ENCODE measurements around the gene DOCK7.

The DOCK7 gene

GRCh38 chr1:62599044-62599443 lies 89.1 kb downstream of the DOCK7 start:
- no peaks in the 10 kb centered on the region for H3K9me3 ChIP-seq (ENCODE audit: insufficient read depth, low read depth, low read length)
- H3K9me2 ChIP-seq (replicated peaks; ENCODE audit: low read depth, low read length) = no peaks in the 10 kb centered on the region
- H4K20me1 ChIP-seq (ENCODE audit: insufficient read depth, low read length, poor library complexity, severe bottlenecking) = no peaks in the 10 kb centered on the region
- H3K4me2 ChIP-seq (ENCODE audit: low read depth, low read length, poor library complexity, severe bottlenecking) = no peak overlapping the region
- H3K27me3 ChIP-seq (ENCODE audit: insufficient read depth, low read length, poor library complexity, severe bottlenecking) = no peaks in the 10 kb centered on the region
- H3K4me1 ChIP-seq (ENCODE audit: insufficient read depth, low read length, poor library complexity, severe bottlenecking) = no peaks in the 10 kb centered on the region
- no peak for TF ChIP-seq EZH2phosphoT487 (IDR thresholded peaks at IDR 0.05; ENCODE audit: borderline replicate concordance)
- no peak for TF ChIP-seq CTCF (conservative IDR thresholded peaks at IDR 0.05; ENCODE audit: low read length)
- no peaks in the 10 kb centered on the region for H3K79me2 ChIP-seq (ENCODE audit: insufficient read depth, low read length)
- H3K4me3 ChIP-seq (ENCODE audit: low read length, poor library complexity, severe bottlenecking) = no peak overlapping the region
- H2AFZ ChIP-seq (ENCODE audit: low read length) = no peak overlapping the region
- H3K9ac ChIP-seq (ENCODE audit: low read depth, low read length, poor library complexity, severe bottlenecking) = no peak overlapping the region
- no peaks in the 10 kb centered on the region for H3F3A ChIP-seq (ENCODE audit: low read depth)
- no peaks in the 10 kb centered on the region; the same call in 1 of the 2 replicates for H3K36me3 ChIP-seq (ENCODE audit: insufficient read depth, low read length)

- TF ChIP-seq EZH2phosphoT487 (IDR thresholded peaks at IDR 0.05; ENCODE audit: borderline replicate concordance) = no peak
- TF ChIP-seq CTCF (conservative IDR thresholded peaks at IDR 0.05; ENCODE audit: low read length) = no peak
- Histone ChIP-seq H3K36me3 (ENCODE audit: insufficient read depth, low read length) (no peaks in the 10 kb centered on the region; the same call in 1 of the 2 replicates), H3K27me3 (ENCODE audit: insufficient read depth, low read length, poor library complexity, severe bottlenecking) (no peaks in the 10 kb centered on the region), H3F3A (ENCODE audit: low read depth) (no peaks in the 10 kb centered on the region), H4K20me1 (ENCODE audit: insufficient read depth, low read length, poor library complexity, severe bottlenecking) (no peaks in the 10 kb centered on the region), H3K9me3 (ENCODE audit: insufficient read depth, low read depth, low read length) (no peaks in the 10 kb centered on the region), H3K4me1 (ENCODE audit: insufficient read depth, low read length, poor library complexity, severe bottlenecking) (no peaks in the 10 kb centered on the region), H3K4me2 (ENCODE audit: low read depth, low read length, poor library complexity, severe bottlenecking) (no peak within 1 kb of the TSS), H3K4me3 (ENCODE audit: low read length, poor library complexity, severe bottlenecking) (no peak within 1 kb of the TSS), H3K79me2 (ENCODE audit: insufficient read depth, low read length) (no peaks in the 10 kb centered on the region), H3K9me2 (replicated peaks; ENCODE audit: low read depth, low read length) (no peaks in the 10 kb centered on the region), H3K9ac (ENCODE audit: low read depth, low read length, poor library complexity, severe bottlenecking) (no peak within 1 kb of the TSS), H2AFZ (ENCODE audit: low read length) (no peak within 1 kb of the TSS)
These were observed 90.9 kb downstream of the DOCK7 start, which contains the start of gene ANGPTL3 for GRCh38 chr1:62597281-62597680. ANGPTL3 (plus strand) TSS chr1:62597520; CDS start chr1:62597567, 47 bp downstream.

- TF ChIP-seq EZH2phosphoT487 (IDR thresholded peaks at IDR 0.05; ENCODE audit: borderline replicate concordance) (no peak), CTCF (conservative IDR thresholded peaks at IDR 0.05; ENCODE audit: low read length) (no peak)
- Histone ChIP-seq H3K9me3 (ENCODE audit: insufficient read depth, low read depth, low read length) (no peaks in the 10 kb centered on the region), H3K36me3 (ENCODE audit: insufficient read depth, low read length) (no peaks in the 10 kb centered on the region; the same call in 1 of the 2 replicates), H3K27me3 (ENCODE audit: insufficient read depth, low read length, poor library complexity, severe bottlenecking) (no peaks in the 10 kb centered on the region), H3K9me2 (replicated peaks; ENCODE audit: low read depth, low read length) (no peaks in the 10 kb centered on the region), H3K4me1 (ENCODE audit: insufficient read depth, low read length, poor library complexity, severe bottlenecking) (no peaks in the 10 kb centered on the region), H3K79me2 (ENCODE audit: insufficient read depth, low read length) (no peaks in the 10 kb centered on the region), H3F3A (ENCODE audit: low read depth) (no peaks in the 10 kb centered on the region), H3K9ac (ENCODE audit: low read depth, low read length, poor library complexity, severe bottlenecking) (no peak overlapping the region), H3K4me3 (ENCODE audit: low read length, poor library complexity, severe bottlenecking) (no peak overlapping the region), H4K20me1 (ENCODE audit: insufficient read depth, low read length, poor library complexity, severe bottlenecking) (no peaks in the 10 kb centered on the region), H2AFZ (ENCODE audit: low read length) (no peak overlapping the region), H3K4me2 (ENCODE audit: low read depth, low read length, poor library complexity, severe bottlenecking) (no peak overlapping the region)
These were observed 92.5 kb downstream of the DOCK7 start for GRCh38 chr1:62595647-62596046.
